Ovary (tissue), 9 donors: ENCODE results near the gene ZNF432. TPM values are rescaled to one million over a fixed set of nuclear protein-coding genes. Genes with fewer than 3 reads are reported as not detected.

Experiments used
- DNase-seq, 5 donors: peaks; one replicate each; pipeline ENCODE4 v3.0.0-alpha.2; 2019 to 2020
- H3K27ac ChIP-seq, 2 donors: fragments of 200-600 bp; one replicate each; pipeline versions ENCODE4 v1.5.1 to v1.8.0; 2019 to 2022
- H3K27me3 ChIP-seq: fragments of 200-600 bp; one replicate; pipeline ENCODE4 v1.8.0; 2022
- H3K36me3 ChIP-seq: fragments of 200-600 bp; sonication (generic); one replicate; pipeline ENCODE4 v1.5.1; 2019
- H3K4me1 ChIP-seq: one replicate; pipeline ENCODE4 v1.8.1; 2013; ENCODE audit warnings: mild to moderate bottlenecking, moderate library complexity; ENCODE audit not compliant: insufficient read depth
- H3K4me3 ChIP-seq: fragments of 200-600 bp; sonication (generic); one replicate; pipeline ENCODE4 v1.5.1; 2017
- H3K9me3 ChIP-seq, 2 donors: fragments of 200-600 bp in 1 of 2; sonication (generic) in 1 of 2; one replicate each; pipeline versions ENCODE4 v1.5.1 to v1.8.1; 2013 to 2019; ENCODE audit warnings: mild to moderate bottlenecking in 1 of 2, moderate library complexity in 1 of 2
- EP300 ChIP-seq: sonication (generic); formaldehyde crosslinking; IDR thresholded peaks from one replicate; pipeline ENCODE4 v1.6.1; 2017; ENCODE audit warnings: antibody characterized with exemption
- POLR2A ChIP-seq: fragments of 450-650 bp; IDR thresholded peaks from one replicate; pipeline ENCODE4 v1.6.1; 2017; ENCODE audit warnings: antibody characterized with exemption, mild to moderate bottlenecking, moderate library complexity
- WGBS, 3 donors: extraction: QIAGEN DNeasy Blood & Tissue Kit in 1 of 3; methylation state at CpG; one replicate each; pipeline versions ENCODE4 v1.1.5 to v1.1.7; 2013 to 2017; 5-methylcytosine and 5-hydroxymethylcytosine counted together
- intact Hi-C, 4 donors: fragments of 100-400 bp; cut with DNase I; formaldehyde crosslinking; loops; one replicate each; pipeline versions ENCODE4 v1.11.0 to v1.15.1; 2022 to 2023
- polyA plus RNA-seq, 2 donors: library from polyadenylated mRNA; stranded (reverse); fragments of 200-250 nt in 1 of 2; fragments of 350-450 nt in 1 of 2; fragmentation: Illumina TruSeq in 1 of 2; extraction: RNeasy Lipid Tissue Mini Kit (QIAGEN cat#74804) in 1 of 2; gene quantifications; one replicate each; pipeline ENCODE4 v1.2.3, GENCODE V29; 2013 to 2014
- total RNA-seq, 7 donors: library from RNA; depleted of rRNA in 2 of 7; stranded (reverse); fragments of >200 nt in 2 of 7; fragmentation: NEBNext Ultra II Directional in 3 of 7; extraction: Animal tissue kit (Norgen Biotek cat#: 25700) in 3 of 7; gene quantifications; one replicate each; pipeline versions ENCODE4 v1.1.0 to v1.2.4, GENCODE V29; 2016 to 2023
- TF ChIP-seq, protein P1 (sequence below), 3 donors: fragments of 450-650 bp in 2 of 3; fragments of 200-600 bp in 1 of 3; IDR thresholded peaks; one replicate each; pipeline versions ENCODE4 v1.5.1 to v1.8.0; 2016 to 2022; ENCODE audit warnings: antibody characterized with exemption in 3 of 3, mild to moderate bottlenecking in 1 of 3
- donor health status: DM: no; HTN: no; CAD: no; lungs with moderate emphysema.
- donor health status: DM: no; HTN: no; CAD: no.
- donor health status: Bipolar disorder and iron deficiency.
- donor health status: DM: yes; HTN: yes; CAD: no.
- donor health status: DM: no; HTN: no; CAD: no.
- donor health status: DM: yes; HTN: yes; CAD: no.

ZNF432 gene
- total and polyA plus RNA-seq, 9 donors: 9.3 to 18.4 (median 14.5) TPM

DNA sequence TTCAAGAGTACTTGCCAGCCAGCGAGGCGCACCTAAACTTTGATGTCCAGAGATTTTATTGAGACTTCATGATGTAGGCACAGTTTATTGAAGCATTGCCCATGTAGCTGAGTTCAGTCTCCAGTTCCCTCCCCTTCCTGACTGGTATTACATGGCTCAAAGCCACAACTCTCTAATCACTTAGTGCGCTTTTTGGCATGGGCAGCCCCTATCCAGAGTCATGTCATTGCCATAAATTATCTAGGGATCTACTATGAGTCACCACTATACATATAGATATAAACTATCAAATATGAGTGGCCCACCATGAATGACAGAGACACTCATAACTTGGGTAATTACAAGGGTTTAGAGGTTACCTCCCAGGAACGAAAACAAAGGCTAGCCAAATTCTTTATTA, 28.1 kb downstream of the ZNF432 start:
- no peaks in the 10 kb centered on the region for H3K4me1 ChIP-seq
- H3K27ac ChIP-seq: no peak overlapping the region
- H3K27me3 ChIP-seq: no peaks in the 10 kb centered on the region
- H3K9me3 ChIP-seq: peaks cover 0 to 84% of the 10 kb centered on the region in 2 donors
- DNase-seq: no peak
- H3K36me3 ChIP-seq: peaks cover 6% of the 10 kb centered on the region
- no peak overlapping the region for H3K4me3 ChIP-seq
- TF ChIP-seq POLR2A: no peak
- TF ChIP-seq, protein P1, sequence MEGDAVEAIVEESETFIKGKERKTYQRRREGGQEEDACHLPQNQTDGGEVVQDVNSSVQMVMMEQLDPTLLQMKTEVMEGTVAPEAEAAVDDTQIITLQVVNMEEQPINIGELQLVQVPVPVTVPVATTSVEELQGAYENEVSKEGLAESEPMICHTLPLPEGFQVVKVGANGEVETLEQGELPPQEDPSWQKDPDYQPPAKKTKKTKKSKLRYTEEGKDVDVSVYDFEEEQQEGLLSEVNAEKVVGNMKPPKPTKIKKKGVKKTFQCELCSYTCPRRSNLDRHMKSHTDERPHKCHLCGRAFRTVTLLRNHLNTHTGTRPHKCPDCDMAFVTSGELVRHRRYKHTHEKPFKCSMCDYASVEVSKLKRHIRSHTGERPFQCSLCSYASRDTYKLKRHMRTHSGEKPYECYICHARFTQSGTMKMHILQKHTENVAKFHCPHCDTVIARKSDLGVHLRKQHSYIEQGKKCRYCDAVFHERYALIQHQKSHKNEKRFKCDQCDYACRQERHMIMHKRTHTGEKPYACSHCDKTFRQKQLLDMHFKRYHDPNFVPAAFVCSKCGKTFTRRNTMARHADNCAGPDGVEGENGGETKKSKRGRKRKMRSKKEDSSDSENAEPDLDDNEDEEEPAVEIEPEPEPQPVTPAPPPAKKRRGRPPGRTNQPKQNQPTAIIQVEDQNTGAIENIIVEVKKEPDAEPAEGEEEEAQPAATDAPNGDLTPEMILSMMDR (IDR thresholded peaks at IDR 0.05): no peak
- TF ChIP-seq EP300: no peak
- intact Hi-C loops: no loop called here
- 93 to 99% (median 98%) methylated on average over 4 of the region's 4 CpGs for WGBS, 3 donors

DNA sequence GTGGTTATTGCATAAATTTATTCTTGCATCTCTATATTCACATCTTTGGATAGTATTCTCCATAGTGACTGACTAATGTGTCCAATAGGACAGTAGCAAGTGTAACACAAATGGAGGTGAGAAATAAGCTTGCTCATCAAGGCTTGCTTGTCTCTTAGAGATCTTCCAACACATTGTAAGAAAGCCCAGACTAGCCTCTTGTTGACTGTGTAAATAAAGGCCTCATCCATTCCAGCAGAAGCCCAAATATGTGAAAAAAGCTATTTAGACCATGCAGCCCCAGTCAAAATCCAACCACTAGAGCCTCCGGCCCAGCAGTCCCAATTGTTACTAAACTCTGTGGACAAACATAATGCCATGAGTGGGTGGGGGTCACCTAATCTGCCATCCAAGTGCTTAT, 38.0 kb downstream of the ZNF432 start:
- H3K9me3 ChIP-seq: peaks cover 0 to 10% of the 10 kb centered on the region in 2 donors

DNA sequence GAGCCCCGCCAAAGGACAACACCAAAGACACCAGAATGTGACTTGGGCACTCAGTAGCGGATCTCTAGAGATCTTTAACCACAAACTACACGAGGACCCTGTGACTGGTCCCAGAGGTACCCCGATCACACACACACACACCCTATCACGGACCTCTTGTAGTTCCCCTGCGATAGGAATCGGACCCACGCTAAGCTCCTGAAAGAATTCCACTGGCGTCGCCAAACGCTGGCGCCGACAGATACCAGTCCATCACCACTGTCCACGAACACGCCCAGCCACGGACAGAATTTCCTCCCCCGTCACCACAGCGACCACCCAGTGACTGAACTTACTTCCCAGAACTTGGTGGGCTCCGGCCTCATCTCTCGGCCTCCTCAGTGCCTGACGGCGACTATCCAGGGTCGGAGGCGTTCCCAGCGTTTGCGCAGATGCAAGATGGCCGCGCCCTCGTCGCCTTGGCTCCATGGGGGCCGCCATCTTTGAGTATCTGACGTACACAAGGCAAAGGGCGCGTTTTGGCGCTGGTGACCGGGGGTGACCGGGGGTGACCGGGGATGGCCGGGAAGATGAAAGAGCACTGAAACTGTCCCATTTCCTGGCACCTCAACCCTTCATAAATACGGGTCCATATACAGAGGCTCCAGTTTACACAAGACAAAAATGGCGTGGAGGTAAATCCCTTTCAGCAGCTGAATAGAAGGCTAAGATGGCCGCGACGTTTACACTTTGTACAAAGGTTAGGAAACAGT, 40.7 kb downstream of the ZNF432 start, which contains the start of gene ZNF615:
TSS of gene ZNF615 (minus strand) at position 406 of the 752 bp plus-strand sequence. CDS start 4,500 bp downstream, outside the sequence.
- TF ChIP-seq EP300 (no peak), POLR2A (peak; percentile 32)
- H3K4me3 ChIP-seq: peak within 1 kb of the TSS; percentile 76
- DNase-seq: peak; percentile 88 to 93 (median 90)
- peaks cover 0 to 7% of the 10 kb centered on the region in 2 donors for H3K9me3 ChIP-seq
- WGBS, 3 donors: 0% methylated on average over 44 of the region's 44 CpGs
- H3K36me3 ChIP-seq: no peaks in the 10 kb centered on the region
- H3K27ac ChIP-seq: peak within 1 kb of the TSS; percentile 63 to 71
- peaks cover 3% of the 10 kb centered on the region for H3K4me1 ChIP-seq
- intact Hi-C loops: loop anchor here in 1 of 4 donors (5.0 kb wide), 1 partner anchor 1226 kb away; no protein-coding TSS in a partner anchor
- H3K27me3 ChIP-seq: no peaks in the 10 kb centered on the region

More for the DNA sequence above, 38.0 kb downstream of the ZNF432 start:
- no peaks in the 10 kb centered on the region for H3K36me3 ChIP-seq
- TF ChIP-seq, protein P1 (IDR thresholded peaks at IDR 0.05): no peak
- TF ChIP-seq EP300 (no peak), POLR2A (no peak)
- intact Hi-C loops: no loop called here
- H3K4me3 ChIP-seq: no peak overlapping the region
- WGBS, 3 donors: 93 to 100% (median 93%) methylated on average over 1 of the region's 1 CpG
- no peak overlapping the region for H3K27ac ChIP-seq
- DNase-seq: no peak
- H3K27me3 ChIP-seq: no peaks in the 10 kb centered on the region
- H3K4me1 ChIP-seq: peaks cover 3% of the 10 kb centered on the region

DNA sequence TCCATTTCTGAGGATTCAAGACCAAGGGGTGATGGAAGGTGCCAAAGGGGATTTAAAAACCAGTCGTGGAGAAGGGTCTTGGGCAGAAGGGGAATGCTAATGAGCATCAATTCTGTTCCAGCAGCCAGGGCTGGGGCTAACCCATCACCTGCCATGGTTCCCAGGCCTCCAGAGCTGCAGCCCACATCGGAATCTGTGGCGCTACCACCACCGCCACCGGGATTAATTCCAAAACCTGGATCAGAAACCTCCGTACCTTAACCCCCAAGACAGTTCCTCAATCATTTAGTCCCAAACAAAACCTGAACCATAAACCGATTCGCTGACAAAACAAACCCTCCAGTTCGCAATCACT, 41.2 kb downstream of the ZNF432 start:
- TF ChIP-seq, protein P1 (IDR thresholded peaks at IDR 0.05): no peak
- TF ChIP-seq POLR2A (no peak), EP300 (no peak)
- Histone ChIP-seq H3K36me3 (no peaks in the 10 kb centered on the region), H3K4me1 (peaks cover 3% of the 10 kb centered on the region), H3K9me3 (peaks cover 0 to 7% of the 10 kb centered on the region in 2 donors), H3K27ac (peak overlapping the region in 1 of 2 donors; percentile 63), H3K4me3 (peak overlapping the region; percentile 76), H3K27me3 (no peaks in the 10 kb centered on the region)
- peak in 1 of 5 donors; percentile 25 for DNase-seq
- 1 to 3% (median 1%) methylated on average over 9 of the region's 9 CpGs for WGBS, 3 donors
- intact Hi-C loops: loop anchor here in 1 of 4 donors (5.0 kb wide), 1 partner anchor 1225 kb away; no protein-coding TSS in a partner anchor
